Measurements from ENCODE around the gene SMG9.

DNA sequence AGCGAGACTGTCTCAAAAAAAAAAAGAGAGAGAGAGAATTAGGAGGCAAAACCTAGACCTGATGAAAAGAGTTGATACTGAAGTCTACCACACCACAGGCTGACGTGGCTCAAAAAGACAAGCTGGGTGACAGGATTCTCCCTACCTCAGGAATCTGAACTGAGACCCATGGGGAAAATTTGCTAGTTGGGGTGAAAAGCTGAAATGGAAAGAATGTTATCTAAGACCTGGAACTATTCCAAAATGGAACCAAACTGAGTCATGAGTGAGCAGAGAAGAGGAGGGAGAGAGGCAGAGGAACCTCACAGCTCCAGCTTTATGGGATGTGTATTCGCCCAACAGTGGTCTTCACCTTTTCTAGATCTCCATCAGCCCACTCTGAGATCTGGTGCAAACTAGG is 11.7 kb downstream of the SMG9 start:
- TF ChIP-seq, protein P1, sequence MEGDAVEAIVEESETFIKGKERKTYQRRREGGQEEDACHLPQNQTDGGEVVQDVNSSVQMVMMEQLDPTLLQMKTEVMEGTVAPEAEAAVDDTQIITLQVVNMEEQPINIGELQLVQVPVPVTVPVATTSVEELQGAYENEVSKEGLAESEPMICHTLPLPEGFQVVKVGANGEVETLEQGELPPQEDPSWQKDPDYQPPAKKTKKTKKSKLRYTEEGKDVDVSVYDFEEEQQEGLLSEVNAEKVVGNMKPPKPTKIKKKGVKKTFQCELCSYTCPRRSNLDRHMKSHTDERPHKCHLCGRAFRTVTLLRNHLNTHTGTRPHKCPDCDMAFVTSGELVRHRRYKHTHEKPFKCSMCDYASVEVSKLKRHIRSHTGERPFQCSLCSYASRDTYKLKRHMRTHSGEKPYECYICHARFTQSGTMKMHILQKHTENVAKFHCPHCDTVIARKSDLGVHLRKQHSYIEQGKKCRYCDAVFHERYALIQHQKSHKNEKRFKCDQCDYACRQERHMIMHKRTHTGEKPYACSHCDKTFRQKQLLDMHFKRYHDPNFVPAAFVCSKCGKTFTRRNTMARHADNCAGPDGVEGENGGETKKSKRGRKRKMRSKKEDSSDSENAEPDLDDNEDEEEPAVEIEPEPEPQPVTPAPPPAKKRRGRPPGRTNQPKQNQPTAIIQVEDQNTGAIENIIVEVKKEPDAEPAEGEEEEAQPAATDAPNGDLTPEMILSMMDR (IDR thresholded peaks at IDR 0.05; ENCODE audit: insufficient read depth, low read depth, low read length) = no peak
- TF ChIP-seq EZH2 (IDR thresholded peaks at IDR 0.05; ENCODE audit: insufficient read depth, low read length) = no peak

Data from astrocyte (in vitro differentiated cells and primary cell).